ENCODE results near the gene TAS2R20.

TAS2R20 gene

DNA sequence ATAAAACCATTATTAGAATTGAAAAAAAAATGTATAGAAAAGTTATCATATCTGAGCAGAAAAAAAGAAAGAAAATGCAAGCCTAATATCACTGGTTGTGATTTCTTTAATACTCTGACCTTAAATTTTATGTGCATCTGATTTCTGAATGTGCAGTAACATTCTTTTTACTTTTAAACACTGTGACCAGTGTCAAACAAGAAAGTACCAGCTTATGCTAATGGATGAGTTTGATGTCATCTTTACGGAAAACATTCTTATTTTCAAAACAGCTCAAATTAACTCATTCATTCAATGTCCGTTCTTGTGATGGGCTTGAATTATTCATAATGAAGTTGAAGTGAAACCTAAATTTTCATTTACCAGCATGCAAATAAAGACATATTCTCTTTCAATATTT, 11.3 kb downstream of the TAS2R20 start, which contains the start of gene TAS2R50:
Gene TAS2R50, minus strand, starts transcription at position 101 of the 400 bp plus-strand sequence. Its CDS starts 52 bp downstream, at position 49.
- TF ChIP-seq, protein P1, sequence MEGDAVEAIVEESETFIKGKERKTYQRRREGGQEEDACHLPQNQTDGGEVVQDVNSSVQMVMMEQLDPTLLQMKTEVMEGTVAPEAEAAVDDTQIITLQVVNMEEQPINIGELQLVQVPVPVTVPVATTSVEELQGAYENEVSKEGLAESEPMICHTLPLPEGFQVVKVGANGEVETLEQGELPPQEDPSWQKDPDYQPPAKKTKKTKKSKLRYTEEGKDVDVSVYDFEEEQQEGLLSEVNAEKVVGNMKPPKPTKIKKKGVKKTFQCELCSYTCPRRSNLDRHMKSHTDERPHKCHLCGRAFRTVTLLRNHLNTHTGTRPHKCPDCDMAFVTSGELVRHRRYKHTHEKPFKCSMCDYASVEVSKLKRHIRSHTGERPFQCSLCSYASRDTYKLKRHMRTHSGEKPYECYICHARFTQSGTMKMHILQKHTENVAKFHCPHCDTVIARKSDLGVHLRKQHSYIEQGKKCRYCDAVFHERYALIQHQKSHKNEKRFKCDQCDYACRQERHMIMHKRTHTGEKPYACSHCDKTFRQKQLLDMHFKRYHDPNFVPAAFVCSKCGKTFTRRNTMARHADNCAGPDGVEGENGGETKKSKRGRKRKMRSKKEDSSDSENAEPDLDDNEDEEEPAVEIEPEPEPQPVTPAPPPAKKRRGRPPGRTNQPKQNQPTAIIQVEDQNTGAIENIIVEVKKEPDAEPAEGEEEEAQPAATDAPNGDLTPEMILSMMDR (IDR thresholded peaks at IDR 0.05; ENCODE audit: extremely low read depth, missing control alignments), result no peak
- no peak for DNase-seq (ENCODE audit: low spot score)

DNA sequence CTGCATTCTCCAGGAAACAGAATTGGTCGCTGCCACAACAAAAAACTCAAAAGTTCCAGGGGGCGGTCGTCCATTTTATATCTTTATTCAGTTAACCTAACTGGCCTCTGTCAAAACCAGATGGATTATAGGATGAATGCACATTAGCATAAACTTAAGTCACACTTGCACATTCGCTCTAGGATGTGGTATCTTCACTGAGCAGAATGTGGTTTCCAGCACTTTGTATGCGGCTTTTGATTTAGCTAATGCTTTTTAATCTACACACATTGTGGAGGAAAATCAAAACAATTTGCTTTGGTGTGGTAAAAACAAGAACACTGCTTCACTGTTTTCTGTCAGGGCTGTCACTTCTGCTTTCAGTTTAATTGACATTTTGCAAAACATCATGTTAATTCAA, 15.9 kb downstream of the TAS2R20 start:
- TF ChIP-seq, protein P1 (IDR thresholded peaks at IDR 0.05; ENCODE audit: extremely low read depth, missing control alignments), result no peak
- peak; percentile 4 for DNase-seq (ENCODE audit: low spot score)

- TF ChIP-seq, protein P1 (IDR thresholded peaks at IDR 0.05; ENCODE audit: extremely low read depth, missing control alignments), result no peak
- DNase-seq (ENCODE audit: low spot score), result no peak
Measured at GRCh38 chr12:10974965-10975364, 23.1 kb downstream of the TAS2R20 start.

DNA sequence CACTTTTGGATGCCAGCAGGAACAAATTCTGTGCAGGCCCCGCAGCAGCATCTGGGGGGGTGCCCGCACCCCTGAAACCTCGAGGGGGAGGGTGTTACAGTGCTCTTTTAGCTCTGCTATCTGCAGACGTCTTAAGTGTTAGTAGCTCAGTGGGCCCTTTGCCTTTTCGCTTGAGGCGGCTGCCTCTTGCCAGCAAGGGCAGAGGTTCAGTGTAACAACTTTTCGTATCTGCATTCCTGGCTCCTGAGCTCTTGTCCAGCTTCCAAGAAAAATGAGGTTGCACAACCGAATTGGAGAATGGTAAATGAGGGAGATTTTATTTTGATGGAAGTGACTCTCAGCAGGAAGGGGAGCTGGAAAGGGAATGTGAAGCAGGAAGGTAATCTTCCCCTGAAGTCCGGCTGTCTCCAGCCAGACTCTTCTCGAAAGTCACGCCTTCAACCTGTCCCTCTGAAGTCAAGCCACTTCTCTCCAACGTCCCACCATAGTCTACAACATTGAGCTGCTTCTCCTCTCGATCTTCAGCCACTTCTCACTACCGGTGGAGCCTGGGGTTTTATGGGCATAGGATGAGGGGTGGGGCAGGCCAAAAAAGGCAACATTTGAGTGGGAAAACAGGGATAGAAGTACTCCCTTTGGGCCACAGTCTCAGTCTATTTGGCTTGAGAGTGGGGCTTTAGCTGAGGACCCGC, 29.2 kb downstream of the TAS2R20 start:
- DNase-seq (ENCODE audit: low spot score), result no peak
- TF ChIP-seq, protein P1 (IDR thresholded peaks at IDR 0.05; ENCODE audit: extremely low read depth, missing control alignments), result no peak

GRCh38 chr12:10967409-10967808, 30.7 kb downstream of the TAS2R20 start:
- DNase-seq (ENCODE audit: low spot score), result no peak
- TF ChIP-seq, protein P1 (IDR thresholded peaks at IDR 0.05; ENCODE audit: extremely low read depth, missing control alignments), result no peak

DNA sequence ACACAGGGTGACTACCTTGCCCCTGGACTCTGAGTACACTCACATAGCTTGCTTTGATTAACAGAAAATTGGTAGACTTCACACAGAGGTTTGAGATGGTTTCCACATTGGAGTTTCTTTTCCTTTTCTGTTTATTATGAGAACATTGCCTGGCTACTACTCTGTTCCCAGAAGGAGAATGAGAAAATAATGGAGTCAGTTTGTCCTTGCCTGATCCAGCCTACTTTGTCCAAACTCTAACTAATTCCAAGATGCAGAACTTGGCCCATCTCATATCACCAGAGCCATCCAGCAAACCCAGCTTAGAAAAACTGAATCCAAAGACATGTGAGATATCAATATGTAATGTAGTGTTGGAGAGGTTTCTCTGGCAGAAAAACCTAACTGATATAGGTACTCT, 31.8 kb downstream of the TAS2R20 start:
- TF ChIP-seq, protein P1 (IDR thresholded peaks at IDR 0.05; ENCODE audit: extremely low read depth, missing control alignments), result no peak
- no peak for DNase-seq (ENCODE audit: low spot score)

DNA sequence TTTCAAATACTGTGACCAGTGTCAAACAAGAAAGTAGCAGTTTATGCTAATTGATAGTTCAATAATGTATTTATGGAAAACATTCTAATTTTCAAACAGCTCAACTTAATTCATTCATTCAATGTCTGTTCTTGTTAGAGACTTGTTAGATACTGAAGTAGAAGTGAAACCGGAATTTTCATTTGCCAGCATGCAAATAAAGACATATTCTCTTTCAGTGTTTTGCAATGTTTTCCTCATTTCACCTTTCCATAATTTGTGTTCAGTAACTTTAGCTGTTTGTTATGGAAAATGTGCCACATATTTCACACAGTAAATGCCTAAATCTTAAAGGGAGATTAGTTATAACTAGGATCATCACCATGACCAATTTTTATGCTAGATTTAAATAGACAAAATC, 32.6 kb downstream of the TAS2R20 start:
- TF ChIP-seq, protein P1 (IDR thresholded peaks at IDR 0.05; ENCODE audit: extremely low read depth, missing control alignments), result no peak
- DNase-seq (ENCODE audit: low spot score), result no peak
